ENCODE measurements around the gene APBB1.

- no peak for TF ChIP-seq POLR2AphosphoS5 (IDR thresholded peaks at IDR 0.05)
- TF ChIP-seq POLR2A (IDR thresholded peaks at IDR 0.05) = no peak
- TF ChIP-seq CTCF (IDR thresholded peaks at IDR 0.05) = no peak
Measured at GRCh38 chr11:6437423-6437822, 18.5 kb upstream of the APBB1 start.
